Keratinocyte (primary cell): ENCODE data around the gene TP53BP2. TPM values are rescaled to one million over a fixed set of nuclear protein-coding genes. Genes with fewer than 3 reads are reported as not detected.

Experiments
- DNase-seq: peaks from one replicate; pipeline ENCODE4 v3.0.0-alpha.2; 2011; ENCODE audit warnings: low read depth, missing footprints, low spot score
- FAIRE-seq: peaks from 2 replicates; lab custom pipeline; 2011; peaks lifted over from hg19 to GRCh38; lab: Jason Lieb, UNC
- H2AFZ ChIP-seq: 2 replicates; pipeline ENCODE4 v1.6.0; 2012; ENCODE audit warnings: low read length, control low read depth, inconsistent platforms; ENCODE audit not compliant: control insufficient read depth
- H3K27ac ChIP-seq: 2 replicates; pipeline ENCODE4 v1.5.1; 2011; ENCODE audit warnings: low read length; ENCODE audit not compliant: control insufficient read depth, insufficient read depth
- H3K27me3 ChIP-seq: 3 replicates; pipeline ENCODE4 v1.6.0; 2011; ENCODE audit warnings: low read length; ENCODE audit not compliant: control insufficient read depth, insufficient read depth; ENCODE audit errors: extremely low read depth
- H3K36me3 ChIP-seq, 2 experiments: 2 replicates in 1 of 2; 3 replicates in 1 of 2; pipeline ENCODE4 v1.5.1; 2011; ENCODE audit warnings: low read length in 2 of 2, mild to moderate bottlenecking in 1 of 2; ENCODE audit not compliant: control insufficient read depth in 2 of 2, insufficient read depth in 2 of 2; ENCODE audit errors: extremely low read depth in 1 of 2
- H3K4me1 ChIP-seq: 3 replicates; pipeline ENCODE4 v1.5.1; 2011; ENCODE audit warnings: low read length; ENCODE audit not compliant: control insufficient read depth, insufficient read depth; ENCODE audit errors: extremely low read depth
- H3K4me2 ChIP-seq: 3 replicates; pipeline ENCODE4 v1.6.0; 2011; ENCODE audit warnings: low read depth, low read length; ENCODE audit not compliant: control insufficient read depth, insufficient read depth; ENCODE audit errors: extremely low read depth
- H3K4me3 ChIP-seq, 3 experiments: fragments of 200-600 bp in 1 of 3; sonication (generic) in 1 of 3; 2 replicates in 2 of 3; 3 replicates in 1 of 3; pipeline ENCODE4 v1.5.1; 2011 to 2016; ENCODE audit warnings: low read length in 3 of 3, mild to moderate bottlenecking in 3 of 3, control low read depth in 2 of 3, inconsistent platforms in 1 of 3, low read depth in 1 of 3, mixed read lengths in 1 of 3, mixed run types in 1 of 3, moderate library complexity in 1 of 3; ENCODE audit not compliant: control insufficient read depth in 2 of 3, insufficient read depth in 2 of 3; ENCODE audit errors: extremely low read depth in 1 of 3
- H3K79me2 ChIP-seq: 2 replicates; pipeline ENCODE4 v1.6.0; 2012; ENCODE audit warnings: low read length; ENCODE audit not compliant: control insufficient read depth, insufficient read depth
- H3K9ac ChIP-seq: 3 replicates; pipeline ENCODE4 v1.6.0; 2011; ENCODE audit warnings: low read length; ENCODE audit not compliant: control insufficient read depth, insufficient read depth; ENCODE audit errors: extremely low read depth
- H3K9me1 ChIP-seq: 3 replicates; pipeline ENCODE4 v1.6.0; 2011; ENCODE audit warnings: low read length; ENCODE audit not compliant: control insufficient read depth, insufficient read depth; ENCODE audit errors: extremely low read depth
- H3K9me3 ChIP-seq: 2 replicates; pipeline ENCODE4 v1.5.1; 2012; ENCODE audit warnings: low read depth, low read length; ENCODE audit not compliant: control insufficient read depth
- H4K20me1 ChIP-seq: 3 replicates; pipeline ENCODE4 v1.6.0; 2011; ENCODE audit warnings: low read length; ENCODE audit not compliant: control insufficient read depth, insufficient read depth; ENCODE audit errors: extremely low read depth
- dilution Hi-C: fragments of 300-500 bp; cut with MboI; formaldehyde crosslinking; loops from one replicate; pipeline ENCODE4 v1.7.0; 2020; ENCODE audit warnings: low sequenced_read_pairs; ENCODE audit not compliant: extremely low pct_ligation_motif_present
- polyA plus RNA-seq, 5 experiments: library from polyadenylated mRNA; depleted of rRNA in 3 of 5; stranded (reverse) in 3 of 5; stranded (forward) in 1 of 5; unstranded in 1 of 5; fragments of >200 nt; gene quantifications; 1 replicate in 1 of 5; 2 replicates in 3 of 5; 3 replicates in 1 of 5; pipeline versions ENCODE4 v1.2.1 to v1.2.3, GENCODE V29; 2011 to 2012; ENCODE audit warnings: missing spikeins in 2 of 5, low read depth in 1 of 5, low replicate concordance in 1 of 5
- TF ChIP-seq, protein P1 (sequence below), 3 experiments: IDR thresholded peaks in 1 of 3; conservative IDR thresholded peaks in 1 of 3; optimal IDR thresholded peaks in 1 of 3; 2 replicates in 2 of 3; 3 replicates in 1 of 3; pipeline versions ENCODE3 to v1.5.1; 2011; ENCODE audit warnings: low read length in 3 of 3, mild to moderate bottlenecking in 3 of 3, moderate library complexity in 2 of 3, control low read depth in 1 of 3, inconsistent platforms in 1 of 3; ENCODE audit not compliant: insufficient read depth in 2 of 3; ENCODE audit errors: extremely low read depth in 1 of 3

TP53BP2 gene
- polyA plus RNA-seq, 1 donor (not counting 4 experiments of a cell fraction or from before 2014, with no cell fraction given): 22.5 TPM

DNA sequence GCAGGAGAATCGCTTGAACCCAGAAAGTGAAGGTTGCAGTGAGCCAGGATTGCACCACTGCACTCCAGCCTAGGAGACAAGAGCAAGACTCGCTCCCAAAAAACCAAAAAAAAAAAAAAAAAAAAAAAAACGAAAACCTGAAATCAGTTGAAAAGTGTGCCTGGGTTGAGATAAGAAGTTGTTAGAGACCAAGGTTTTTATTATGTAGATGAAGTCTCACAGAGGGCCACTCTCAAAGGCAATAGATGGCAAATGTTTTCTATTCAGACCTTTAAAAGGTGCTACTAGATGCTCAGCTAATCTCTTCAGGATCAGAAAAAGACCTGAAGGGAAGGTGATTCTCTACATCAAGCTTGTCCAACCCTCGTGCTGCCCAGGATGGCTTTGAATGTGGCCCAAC is 115.8 kb downstream of the TP53BP2 start:
- H2AFZ ChIP-seq: no peak overlapping the region
- no peak overlapping the region for H3K4me3 ChIP-seq
- no peaks in the 10 kb centered on the region for H3K27me3 ChIP-seq
- no peak overlapping the region for H3K4me2 ChIP-seq
- peaks cover 59% of the 10 kb centered on the region for H3K4me1 ChIP-seq
- H3K9ac ChIP-seq: no peak overlapping the region
- dilution Hi-C loops: no loop called here
- FAIRE-seq (no peak), DNase-seq (no peak)
- H3K9me1 ChIP-seq: peaks cover 10% of the 10 kb centered on the region
- H3K9me3 ChIP-seq: no peaks in the 10 kb centered on the region
- peaks cover 41% of the 10 kb centered on the region for H4K20me1 ChIP-seq
- H3K79me2 ChIP-seq: peaks cover 100% of the 10 kb centered on the region
- H3K27ac ChIP-seq: no peak overlapping the region
- H3K36me3 ChIP-seq: peaks cover 45 to 74% of the 10 kb centered on the region in 2 experiments
- TF ChIP-seq, protein P1, sequence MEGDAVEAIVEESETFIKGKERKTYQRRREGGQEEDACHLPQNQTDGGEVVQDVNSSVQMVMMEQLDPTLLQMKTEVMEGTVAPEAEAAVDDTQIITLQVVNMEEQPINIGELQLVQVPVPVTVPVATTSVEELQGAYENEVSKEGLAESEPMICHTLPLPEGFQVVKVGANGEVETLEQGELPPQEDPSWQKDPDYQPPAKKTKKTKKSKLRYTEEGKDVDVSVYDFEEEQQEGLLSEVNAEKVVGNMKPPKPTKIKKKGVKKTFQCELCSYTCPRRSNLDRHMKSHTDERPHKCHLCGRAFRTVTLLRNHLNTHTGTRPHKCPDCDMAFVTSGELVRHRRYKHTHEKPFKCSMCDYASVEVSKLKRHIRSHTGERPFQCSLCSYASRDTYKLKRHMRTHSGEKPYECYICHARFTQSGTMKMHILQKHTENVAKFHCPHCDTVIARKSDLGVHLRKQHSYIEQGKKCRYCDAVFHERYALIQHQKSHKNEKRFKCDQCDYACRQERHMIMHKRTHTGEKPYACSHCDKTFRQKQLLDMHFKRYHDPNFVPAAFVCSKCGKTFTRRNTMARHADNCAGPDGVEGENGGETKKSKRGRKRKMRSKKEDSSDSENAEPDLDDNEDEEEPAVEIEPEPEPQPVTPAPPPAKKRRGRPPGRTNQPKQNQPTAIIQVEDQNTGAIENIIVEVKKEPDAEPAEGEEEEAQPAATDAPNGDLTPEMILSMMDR (optimal IDR thresholded peaks at IDR 0.05 in 1 of 3, IDR thresholded peaks at IDR 0.05 in 1 of 3, conservative IDR thresholded peaks at IDR 0.05 in 1 of 3; ENCODE audit: extremely low read depth in 1 of 3, insufficient read depth in 2 of 3, low read length in 3 of 3): no peak

Other genes starting within 250 kb of the TP53BP2 start
- gene CAPN8, start 180.2 kb downstream of the TP53BP2 start, polyA plus RNA-seq: 2.5 to 4.7 TPM (median 3.0 TPM) in 3 replicates
- 278 to 366 TPM (median 350 TPM) in 3 replicates for gene CAPN2, start 133.4 kb downstream of the TP53BP2 start, polyA plus RNA-seq